Heart right ventricle (tissue), 16 donors: ENCODE results near the gene ARHGAP33. TPM values are rescaled to one million over a fixed set of nuclear protein-coding genes. Genes with fewer than 3 reads are reported as not detected.
A peak's percentile ranks its signal among the peaks of the same experiment; 100 is the strongest.

Source experiments
- ATAC-seq, 8 donors: fragments of 200-7000 bp; cut with Tn5 transposase; one replicate each; pipeline ENCODE4 v1.9.1; 2020; ENCODE audit warnings: mild to moderate bottlenecking in 8 of 8, moderate library complexity in 8 of 8, moderate number of reproducible peaks in 1 of 8
- DNase-seq, 2 donors: peaks; one replicate each; pipeline ENCODE4 v3.0.0-alpha.2; 2020
- H3K27ac ChIP-seq, 10 donors: fragments of 200-600 bp; sonication (generic) in 2 of 10; one replicate each; pipeline versions ENCODE4 v1.5.0 to v1.8.0; 2020 to 2022; ENCODE audit warnings: mild to moderate bottlenecking in 3 of 10
- H3K27me3 ChIP-seq, 7 donors: fragments of 200-600 bp; one replicate each; pipeline ENCODE4 v1.8.0; 2021 to 2022; ENCODE audit warnings: mild to moderate bottlenecking in 2 of 7
- H3K36me3 ChIP-seq, 9 donors: fragments of 200-600 bp; sonication (generic) in 1 of 9; one replicate each; pipeline versions ENCODE4 v1.5.0 to v1.8.0; 2020 to 2022; ENCODE audit warnings: mild to moderate bottlenecking in 2 of 9
- H3K4me1 ChIP-seq, 9 donors: fragments of 200-600 bp; sonication (generic) in 1 of 9; one replicate each; pipeline versions ENCODE4 v1.5.0 to v1.8.0; 2020 to 2022; ENCODE audit warnings: mild to moderate bottlenecking in 4 of 9
- H3K4me3 ChIP-seq, 10 donors: fragments of 200-600 bp; sonication (generic) in 2 of 10; one replicate each; pipeline versions ENCODE4 v1.5.0 to v1.8.0; 2020 to 2022; ENCODE audit warnings: mild to moderate bottlenecking in 7 of 10, moderate library complexity in 2 of 10
- H3K9me3 ChIP-seq, 11 donors: fragments of 200-600 bp in 10 of 11; sonication (generic) in 2 of 11; one replicate each; pipeline versions ENCODE4 v1.5.0 to v1.8.0; 2013 to 2022; ENCODE audit warnings: mild to moderate bottlenecking in 2 of 11, control low read depth in 1 of 11, moderate library complexity in 1 of 11
- WGBS, 2 donors: extraction: QIAGEN DNeasy Blood & Tissue Kit; methylation state at CpG; one replicate each; pipeline ENCODE4 v1.1.7; 2013; ENCODE audit warnings: inconsistent platforms in 1 of 2; 5-methylcytosine and 5-hydroxymethylcytosine counted together
- intact Hi-C, 10 donors: fragments of 100-400 bp; cut with DNase I; formaldehyde crosslinking; loops; one replicate each; pipeline versions ENCODE4 v1.11.1 to v1.14.2; 2022
- polyA plus RNA-seq, 2 donors: library from polyadenylated mRNA; stranded (reverse); fragments of 200-250 nt; gene quantifications; one replicate each; pipeline ENCODE4 v1.2.3, GENCODE V29; 2013
- total RNA-seq, 10 donors: library from RNA; stranded (reverse); fragmentation: NEBNext Ultra II Directional in 3 of 10; extraction: Animal tissue kit (Norgen Biotek cat#: 25700) in 3 of 10; gene quantifications; one replicate each; pipeline versions ENCODE4 v1.2.1 to v1.2.4, GENCODE V29; 2021 to 2023
- TF ChIP-seq, protein P1 (sequence below), 9 donors: fragments of 200-600 bp; sonication (generic) in 2 of 9; IDR thresholded peaks; one replicate each; pipeline versions ENCODE4 v1.5.0 to v1.8.0; 2021 to 2022; ENCODE audit warnings: antibody characterized with exemption in 9 of 9, mild to moderate bottlenecking in 5 of 9, moderate library complexity in 1 of 9
- donor health status: Arrhythmogenic right ventricular cardiomyopathy.
- donor health status: ischemic (EF 13 %, LVEDD 7.1; RV severe dilation, severe dysfunction).
- donor health status: healthy with polysubstance abuse.
- donor health status: DM: no; HTN: yes; CAD: no.
- donor health status: DM: no; HTN: no; CAD: no.
- donor health status: ischemic (EF 25% LVEDD 6.9; RV normal size, moderate dysfunction).
- donor health status: ischemic (EF 25% LVEDD 5.7; RV mildly dilated, moderate dysfunction).
- donor health status: healthy.
- donor health status: DM: yes; HTN: yes; CAD: no.
- donor health status: Ischemic cardiomyopathy.
- donor health status: ischemic (EF 35%, LVEDD 5.7; RV mildly dilated, moderate dysfunction).
- donor health status: nonischemic (EF 11% LVEDD 7.7; RV severe dilation, severe dysfunction).
- donor health status: DM: yes; HTN: yes; CAD: no.
- donor health status: PGD.
- donor health status: ischemic (EF 29% LVEDD 5.4; RV normal size, mild dysfunction).
- donor health status: nonischemic (EF 23%, LVEDD 6.1; RV moderate dilation, normal function).

The ARHGAP33 gene
- total and polyA plus RNA-seq, 12 donors, result 1.3 to 10.1 (median 5.6) TPM

GRCh38 chr19:35757231-35757748 is 18.1 kb upstream of the ARHGAP33 start:
- DNase-seq (peak; percentile 87 to 90), ATAC-seq (peak; percentile 63 to 78 (median 72))
- H3K4me3 ChIP-seq, result peak overlapping the region; percentile 12 to 99 (median 82)
- H3K36me3 ChIP-seq, result peaks cover 0 to 48% (median 18%) of the 10 kb centered on the region in 9 donors
- H3K27ac ChIP-seq, result peak overlapping the region; percentile 88 to 99 (median 98)
- WGBS, 2 donors, result 2 to 3% methylated on average over 19 of the region's 19 CpGs
- H3K9me3 ChIP-seq, result peaks cover 0 to 3% (median 0%) of the 10 kb centered on the region in 11 donors
- intact Hi-C loops, result loop anchor here in 2 of 10 donors (1.0 to 5.0 kb wide), 2 partner anchors 9 to 175 kb away; partner anchors contain the start of gene LIN37 (in 1 of the 2)
- TF ChIP-seq, protein P1, sequence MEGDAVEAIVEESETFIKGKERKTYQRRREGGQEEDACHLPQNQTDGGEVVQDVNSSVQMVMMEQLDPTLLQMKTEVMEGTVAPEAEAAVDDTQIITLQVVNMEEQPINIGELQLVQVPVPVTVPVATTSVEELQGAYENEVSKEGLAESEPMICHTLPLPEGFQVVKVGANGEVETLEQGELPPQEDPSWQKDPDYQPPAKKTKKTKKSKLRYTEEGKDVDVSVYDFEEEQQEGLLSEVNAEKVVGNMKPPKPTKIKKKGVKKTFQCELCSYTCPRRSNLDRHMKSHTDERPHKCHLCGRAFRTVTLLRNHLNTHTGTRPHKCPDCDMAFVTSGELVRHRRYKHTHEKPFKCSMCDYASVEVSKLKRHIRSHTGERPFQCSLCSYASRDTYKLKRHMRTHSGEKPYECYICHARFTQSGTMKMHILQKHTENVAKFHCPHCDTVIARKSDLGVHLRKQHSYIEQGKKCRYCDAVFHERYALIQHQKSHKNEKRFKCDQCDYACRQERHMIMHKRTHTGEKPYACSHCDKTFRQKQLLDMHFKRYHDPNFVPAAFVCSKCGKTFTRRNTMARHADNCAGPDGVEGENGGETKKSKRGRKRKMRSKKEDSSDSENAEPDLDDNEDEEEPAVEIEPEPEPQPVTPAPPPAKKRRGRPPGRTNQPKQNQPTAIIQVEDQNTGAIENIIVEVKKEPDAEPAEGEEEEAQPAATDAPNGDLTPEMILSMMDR (IDR thresholded peaks at IDR 0.05), result peak in 3 of 9 donors; percentile 16 to 28 (median 19)
- H3K4me1 ChIP-seq, result peaks cover 4 to 54% (median 37%) of the 10 kb centered on the region in 9 donors
- peaks cover 0 to 15% (median 0%) of the 10 kb centered on the region in 7 donors for H3K27me3 ChIP-seq

- peak within 1 kb of the TSS; percentile 53 to 99 (median 82) for H3K4me3 ChIP-seq
- WGBS, 2 donors, result 0 to 1% methylated on average over 53 of the region's 53 CpGs
- peak within 1 kb of the TSS; percentile 88 to 99 (median 98) for H3K27ac ChIP-seq
- peak; percentile 69 to 91 (median 86) for ATAC-seq
- intact Hi-C loops, result loop anchor here in 3 of 10 donors (1.0 to 5.0 kb wide), 3 partner anchors 10 to 174 kb away; partner anchors contain the start of gene LIN37 (in 1 of the 3)
- peaks cover 4 to 54% (median 37%) of the 10 kb centered on the region in 9 donors for H3K4me1 ChIP-seq
- H3K27me3 ChIP-seq, result peaks cover 0 to 15% (median 0%) of the 10 kb centered on the region in 7 donors
- TF ChIP-seq, protein P1 (IDR thresholded peaks at IDR 0.05), result no peak
- peaks cover 0 to 48% (median 14%) of the 10 kb centered on the region in 9 donors for H3K36me3 ChIP-seq
- DNase-seq, result peak; percentile 98 to 99
- peaks cover 0 to 3% (median 0%) of the 10 kb centered on the region in 11 donors for H3K9me3 ChIP-seq
Measured at GRCh38 chr19:35757749-35758608, 17.4 kb upstream of the ARHGAP33 start, which contains the start of gene PROSER3. Gene PROSER3 (plus strand): TSS chr19:35758176. CDS start chr19:35758216, 40 bp downstream.

- TF ChIP-seq, protein P1 (IDR thresholded peaks at IDR 0.05), result no peak
- Histone ChIP-seq H3K9me3 (peaks cover 0 to 3% (median 0%) of the 10 kb centered on the region in 11 donors), H3K27ac (peak overlapping the region in 1 of 10 donors; percentile 28), H3K27me3 (peaks cover 0 to 15% (median 0%) of the 10 kb centered on the region in 7 donors), H3K36me3 (peaks cover 0 to 48% (median 0%) of the 10 kb centered on the region in 9 donors), H3K4me1 (peaks cover 4 to 45% (median 37%) of the 10 kb centered on the region in 9 donors), H3K4me3 (no peak overlapping the region)
- DNase-seq (no peak), ATAC-seq (no peak)
- intact Hi-C loops, result loop anchor here in 1 of 10 donors (5.0 kb wide), 1 partner anchor 173 kb away; no protein-coding TSS in a partner anchor
- WGBS, 2 donors, result 90 to 94% methylated on average over 2 of the region's 2 CpGs
Measured at GRCh38 chr19:35759697-35760096, 15.7 kb upstream of the ARHGAP33 start.
